Hypothalamus (tissue), 51 donors: Measurements from ENCODE around the gene SSTR5.

Experiments used
- DNase-seq, 51 donors: peaks; one replicate each; lab custom pipeline; 2025; lab: John Stamatoyannopoulos, UW

SSTR5 gene

DNA sequence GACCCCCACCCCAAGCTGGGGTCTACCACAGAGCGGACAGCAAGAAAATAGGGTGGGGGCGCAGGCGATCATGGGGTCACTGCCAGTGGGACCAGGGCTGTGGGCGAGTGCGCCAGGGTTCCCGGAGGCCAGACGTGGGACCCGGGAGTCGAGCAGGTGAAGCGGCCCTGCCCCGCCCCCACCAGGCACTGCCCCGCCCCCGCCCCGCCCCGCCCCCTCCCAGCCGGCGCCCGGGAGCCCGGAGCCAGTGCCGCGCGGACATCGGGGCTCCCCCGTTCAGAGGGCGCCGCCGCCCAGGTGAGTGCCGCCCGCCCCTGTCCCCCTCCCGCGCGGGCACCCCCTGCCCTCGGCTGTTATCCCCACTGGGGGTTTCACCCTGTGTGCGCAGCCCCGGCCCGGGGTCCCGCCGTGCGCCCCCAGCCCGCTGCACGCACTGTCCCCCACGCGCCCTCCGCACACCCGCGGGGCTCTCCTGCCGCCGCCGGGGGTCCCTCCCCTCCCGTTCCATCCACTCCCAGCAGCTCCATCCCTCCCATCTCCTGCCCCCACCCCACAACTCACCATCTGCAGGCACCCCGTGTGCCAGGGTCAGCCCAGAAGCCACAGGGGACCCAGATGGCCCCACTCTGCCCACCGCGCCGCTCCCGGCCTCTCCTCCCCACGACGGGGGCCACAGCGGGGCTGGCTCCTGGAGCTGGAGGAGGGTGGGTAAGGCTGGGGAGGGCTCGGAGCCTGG is at the start of gene SSTR5:
Gene SSTR5 (plus strand): TSS at position 222 of the 736 bp plus-strand sequence. CDS start 6,122 bp downstream, outside the sequence.
- DNase-seq = no peak

DNA sequence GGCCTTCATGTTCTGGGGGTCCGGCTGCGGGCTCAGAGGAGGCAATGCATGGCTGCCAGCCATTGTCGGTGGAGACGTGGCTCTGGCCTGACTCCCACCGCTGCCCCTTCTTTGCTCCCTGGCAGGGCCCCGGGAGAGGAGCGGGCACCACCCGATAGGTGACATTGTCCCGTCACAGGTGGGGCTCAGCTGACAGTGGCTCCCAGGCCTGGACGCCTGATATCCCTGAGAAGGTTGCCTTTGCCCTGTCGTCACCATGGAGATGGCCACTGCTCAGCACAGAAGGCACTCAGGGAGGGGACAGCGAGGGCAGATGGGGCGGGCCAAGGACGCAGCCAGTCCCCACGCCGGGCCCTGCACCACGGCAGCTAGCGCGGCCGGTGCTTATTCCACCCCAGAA is 48.4 kb upstream of the SSTR5 start:
- no peak for DNase-seq

DNA sequence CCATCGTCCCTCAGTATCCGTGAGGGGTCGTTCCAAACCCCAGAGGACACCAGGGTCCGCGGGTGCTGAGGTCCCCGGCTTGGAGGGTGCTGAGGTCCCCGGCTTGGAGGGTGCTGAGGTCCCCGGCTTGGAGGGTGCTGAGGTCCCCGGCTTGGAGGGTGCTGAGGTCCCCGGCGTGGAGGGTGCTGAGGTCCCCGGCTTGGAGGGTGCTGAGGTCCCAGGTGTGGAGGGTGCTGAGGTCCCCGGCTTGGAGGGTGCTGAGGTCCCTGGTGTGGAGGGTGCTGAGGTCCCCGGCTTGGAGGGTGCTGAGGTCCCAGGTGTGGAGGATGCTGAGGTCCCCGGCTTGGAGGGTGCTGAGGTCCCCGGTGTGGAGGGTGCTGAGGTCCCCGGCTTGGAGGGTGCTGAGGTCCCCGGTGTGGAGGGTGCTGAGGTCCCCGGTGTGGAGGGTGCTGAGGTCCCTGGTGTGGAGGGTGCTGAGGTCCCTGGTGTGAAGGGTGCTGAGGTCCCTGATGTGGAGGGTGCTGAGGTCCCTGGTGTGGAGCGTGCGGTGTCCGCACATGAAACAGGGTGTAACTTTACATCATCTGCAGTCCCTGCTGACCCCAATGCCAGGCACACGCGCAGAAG is 47.3 kb upstream of the SSTR5 start:
- DNase-seq = peak in 31 of 51 donors; percentile 3 to 75 (median 43)

DNA sequence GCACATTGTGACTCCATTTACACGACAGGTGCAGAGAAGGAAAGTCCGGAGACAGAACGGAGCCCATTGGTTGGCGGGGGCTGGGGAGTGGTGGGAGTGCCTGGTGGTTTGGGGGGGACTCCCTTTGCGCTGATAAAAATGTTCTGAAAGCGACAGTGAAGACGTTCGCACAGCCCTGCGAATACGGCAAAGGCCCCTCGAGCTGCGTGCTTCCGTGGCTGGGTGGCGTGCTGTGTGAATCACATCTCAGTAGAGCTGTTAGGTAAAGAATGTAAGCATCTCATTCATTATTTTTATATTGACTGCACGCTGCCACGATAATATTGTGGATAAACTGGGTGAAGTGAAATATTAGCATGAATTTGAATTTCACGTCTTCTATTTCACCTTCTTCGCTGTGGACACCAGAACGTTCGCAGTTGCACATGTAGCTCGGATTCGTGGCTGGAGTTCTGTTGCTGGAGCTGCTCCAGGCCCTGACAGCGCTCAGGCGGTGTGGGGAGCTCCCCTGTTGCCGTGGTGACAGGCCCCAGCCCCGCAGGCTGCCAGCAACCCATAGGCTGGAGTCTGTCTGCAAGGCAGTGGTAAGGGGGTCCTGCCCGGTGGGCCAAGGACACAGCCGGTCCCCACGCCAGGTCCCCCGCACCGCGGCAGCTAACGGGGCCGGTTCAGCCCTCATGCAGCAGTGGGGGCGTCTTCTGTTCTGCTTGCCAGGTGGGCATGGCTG is 46.3 kb upstream of the SSTR5 start:
- peak in 41 of 51 donors; percentile 6 to 79 (median 50) for DNase-seq

DNA sequence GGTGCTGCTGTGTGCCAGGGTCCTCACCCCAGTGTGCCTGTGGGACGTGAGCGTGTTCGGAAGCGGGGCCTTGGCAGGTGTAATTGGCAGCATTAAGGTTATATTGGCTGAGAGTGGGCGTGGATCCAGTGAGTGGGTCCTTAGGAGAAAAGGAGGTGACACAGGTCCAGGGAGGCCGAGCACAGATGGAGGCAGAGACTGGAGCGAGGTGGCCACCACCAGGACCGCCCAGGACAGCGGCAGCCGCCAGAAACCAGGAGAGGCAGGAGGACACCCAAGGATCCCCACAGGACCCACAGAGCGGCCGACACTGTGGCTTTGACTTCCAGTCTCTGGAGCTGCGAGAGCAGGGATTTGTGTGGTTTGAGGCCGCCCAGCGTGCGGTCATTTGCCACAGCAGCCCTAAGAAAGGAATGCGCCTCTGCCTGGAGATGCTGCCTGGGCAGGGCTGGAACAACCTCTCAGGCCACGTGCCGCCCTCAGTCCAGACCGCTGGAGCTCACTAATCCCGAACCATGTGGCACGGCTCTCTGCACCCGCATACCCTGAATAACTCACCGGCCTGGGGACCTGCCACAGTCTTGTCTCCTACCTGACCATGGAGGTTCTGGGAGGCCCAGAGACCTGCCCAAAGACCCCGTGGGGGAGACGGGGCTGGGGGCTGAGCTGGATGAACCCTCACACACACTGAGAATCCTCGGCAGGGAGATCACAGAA is 45.6 kb upstream of the SSTR5 start:
- peak in 22 of 51 donors; percentile 24 to 90 (median 46) for DNase-seq

DNA sequence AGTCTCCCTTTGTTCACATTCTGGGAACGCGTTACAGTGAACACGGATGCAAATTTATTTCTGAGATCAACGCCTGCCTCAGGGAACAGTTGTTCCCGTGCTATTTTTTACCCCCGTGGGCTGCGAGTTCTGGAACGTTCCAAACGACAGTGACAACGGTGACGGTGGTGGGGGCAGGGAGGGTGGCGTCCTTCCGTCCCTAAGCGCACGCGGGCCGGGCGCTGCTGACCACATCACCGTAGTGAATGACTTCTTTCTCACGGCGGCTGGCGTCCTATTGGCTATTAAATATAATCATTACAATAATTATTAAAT is 45.1 kb upstream of the SSTR5 start:
- peak in 14 of 51 donors; percentile 17 to 90 (median 53) for DNase-seq

DNA sequence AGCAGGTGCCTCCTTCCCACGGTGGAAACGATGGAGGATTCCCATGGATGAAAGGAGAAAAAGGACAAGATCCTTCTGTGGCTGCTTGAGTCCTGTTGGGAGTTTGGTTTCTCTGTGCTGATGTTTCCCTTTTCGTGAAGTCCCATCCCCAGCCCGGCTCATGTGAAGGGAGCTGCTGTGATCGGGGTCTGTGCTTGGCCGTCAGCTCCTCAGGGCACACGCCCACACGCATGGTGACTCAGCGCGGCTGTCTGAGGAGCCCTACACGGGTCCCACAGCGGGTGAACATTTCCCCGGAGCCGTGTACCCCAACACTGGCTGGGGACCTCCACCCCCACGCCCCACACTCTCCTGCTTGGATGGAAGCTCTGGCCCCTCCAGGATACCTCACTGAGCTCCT is 44.5 kb upstream of the SSTR5 start:
- peak in 3 of 51 donors; percentile 13 to 34 (median 26) for DNase-seq

DNA sequence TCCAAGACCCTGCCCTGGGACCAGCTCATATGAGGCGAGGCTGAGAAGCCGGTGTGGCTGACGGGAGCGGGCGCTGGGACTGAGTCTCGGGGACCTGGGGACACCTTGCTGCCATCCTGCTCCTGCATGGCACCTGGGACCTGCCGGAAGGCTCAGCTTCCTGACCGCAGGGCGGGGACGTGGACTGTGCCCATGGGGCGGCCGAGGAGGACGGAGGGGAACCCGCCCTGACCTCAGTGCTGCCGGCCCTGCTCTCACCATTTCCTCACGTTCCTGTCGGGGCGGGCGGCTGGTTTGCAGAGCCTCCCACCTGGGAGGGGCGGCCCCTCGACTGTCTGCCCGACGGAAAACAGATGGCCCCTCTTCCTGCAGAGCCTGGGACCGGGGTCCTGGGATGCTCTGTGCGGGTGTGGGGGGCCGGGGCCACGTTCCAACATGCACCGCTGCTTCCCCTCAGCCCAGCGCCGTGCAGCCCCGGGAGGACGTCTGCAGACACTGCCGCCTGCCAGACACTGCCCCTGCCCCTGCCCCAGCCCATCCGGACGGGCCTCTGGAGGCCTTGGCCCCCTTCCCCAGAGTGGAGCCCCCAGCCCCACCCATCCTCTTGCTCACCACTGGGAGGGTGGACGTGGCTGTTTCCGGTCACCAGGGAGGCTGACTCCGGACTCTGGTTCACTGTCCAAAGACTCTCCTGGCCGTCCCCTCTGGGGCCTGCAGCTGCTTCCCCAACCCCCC is 43.9 kb upstream of the SSTR5 start:
- DNase-seq = no peak

DNA sequence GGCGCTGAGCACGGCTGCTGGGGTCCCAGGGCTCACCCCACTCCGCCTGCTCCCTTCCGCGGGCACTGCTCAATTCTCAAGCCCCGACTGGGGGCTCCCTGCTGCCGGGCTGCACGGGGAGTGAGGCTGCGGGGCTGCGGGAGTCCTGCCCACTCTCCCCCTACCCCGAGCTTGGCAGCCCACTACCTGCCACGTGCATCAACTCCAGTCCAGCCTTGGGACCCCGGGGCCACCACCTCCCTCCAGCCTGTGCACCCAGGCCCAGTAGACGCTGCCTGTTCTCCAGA is 43.3 kb upstream of the SSTR5 start:
- no peak for DNase-seq

DNA sequence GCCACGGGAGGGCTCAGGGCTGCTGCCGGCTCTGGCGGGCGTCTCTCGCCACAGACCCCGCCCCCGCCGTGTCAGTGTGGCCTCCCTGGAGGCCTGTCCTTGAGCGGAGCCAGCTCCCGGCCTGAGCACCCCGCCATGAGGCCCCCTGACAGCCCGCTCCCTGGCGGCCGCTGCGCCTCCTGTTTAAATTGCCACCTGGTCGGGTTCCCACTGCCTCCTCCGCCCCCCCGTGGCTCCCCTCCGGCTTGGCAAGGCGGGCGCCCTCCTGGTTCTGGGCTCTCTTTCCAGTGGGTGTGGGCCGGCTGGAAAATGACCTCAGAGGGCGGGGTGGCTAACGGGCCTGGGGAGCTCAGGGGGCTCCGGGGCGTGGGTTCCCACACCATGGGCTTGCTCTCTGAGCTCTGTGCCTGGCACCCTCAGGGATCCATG is 42.1 kb upstream of the SSTR5 start:
- DNase-seq = peak in 7 of 51 donors; percentile 15 to 48 (median 25)

DNA sequence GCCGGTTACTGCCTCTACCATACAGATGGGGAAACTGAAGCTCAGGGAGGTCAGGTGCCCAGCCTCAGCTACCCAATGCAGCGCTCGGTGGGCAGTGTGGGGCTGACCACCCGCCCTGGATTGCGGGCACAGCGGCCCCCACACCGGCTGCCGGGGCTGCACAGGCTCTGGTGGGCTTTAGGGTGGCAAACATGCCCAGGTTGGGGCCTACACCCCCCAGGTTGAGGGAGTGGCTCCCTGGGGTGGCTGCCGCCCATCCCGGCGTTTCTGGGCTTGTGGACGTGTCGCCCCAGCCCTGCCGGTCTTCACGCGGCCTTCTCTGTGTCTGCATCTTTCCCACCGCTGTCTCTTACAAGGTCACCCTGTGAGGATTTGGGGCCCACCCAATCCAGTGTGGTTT is 40.9 kb upstream of the SSTR5 start:
- DNase-seq = no peak

DNA sequence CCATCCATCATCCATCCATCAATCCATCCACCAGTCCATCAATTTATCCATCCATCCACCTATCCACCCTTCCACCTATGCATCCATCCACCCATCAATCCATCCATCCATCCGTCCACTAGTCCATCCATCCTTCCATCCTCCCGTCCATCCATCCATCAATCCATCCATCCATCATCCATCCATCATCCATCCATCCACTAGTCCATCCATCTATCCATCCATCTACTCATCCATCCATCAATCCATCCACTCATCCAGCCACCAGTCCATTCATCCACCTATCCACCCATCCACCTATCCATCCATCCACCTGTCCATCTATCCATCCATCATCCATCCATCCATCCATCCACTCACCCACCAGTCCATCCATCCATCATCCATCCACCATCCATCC is 39.9 kb upstream of the SSTR5 start:
- DNase-seq = no peak

DNA sequence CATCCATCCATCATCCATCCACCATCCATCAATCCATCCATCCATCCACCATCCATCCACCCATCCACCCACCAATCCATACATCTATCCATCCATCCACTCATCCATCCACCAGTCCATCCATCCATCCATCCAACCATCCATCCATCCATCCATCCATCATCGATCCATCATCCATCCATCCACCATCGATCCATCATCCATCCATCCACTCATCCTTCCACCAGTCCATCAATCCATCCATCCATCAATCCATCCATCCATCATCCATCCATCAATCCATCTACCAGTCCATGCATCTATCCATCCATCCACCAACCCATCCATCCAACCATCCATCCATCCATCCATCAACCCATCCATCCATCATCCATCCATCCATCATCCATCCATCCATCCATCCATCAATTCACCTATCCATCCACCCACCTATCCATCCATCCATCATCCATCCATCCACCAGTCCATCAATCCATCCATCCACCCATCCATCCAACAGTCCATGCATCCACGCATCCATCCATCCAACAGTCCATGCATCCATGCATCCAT is 39.3 kb upstream of the SSTR5 start:
- DNase-seq = no peak

DNA sequence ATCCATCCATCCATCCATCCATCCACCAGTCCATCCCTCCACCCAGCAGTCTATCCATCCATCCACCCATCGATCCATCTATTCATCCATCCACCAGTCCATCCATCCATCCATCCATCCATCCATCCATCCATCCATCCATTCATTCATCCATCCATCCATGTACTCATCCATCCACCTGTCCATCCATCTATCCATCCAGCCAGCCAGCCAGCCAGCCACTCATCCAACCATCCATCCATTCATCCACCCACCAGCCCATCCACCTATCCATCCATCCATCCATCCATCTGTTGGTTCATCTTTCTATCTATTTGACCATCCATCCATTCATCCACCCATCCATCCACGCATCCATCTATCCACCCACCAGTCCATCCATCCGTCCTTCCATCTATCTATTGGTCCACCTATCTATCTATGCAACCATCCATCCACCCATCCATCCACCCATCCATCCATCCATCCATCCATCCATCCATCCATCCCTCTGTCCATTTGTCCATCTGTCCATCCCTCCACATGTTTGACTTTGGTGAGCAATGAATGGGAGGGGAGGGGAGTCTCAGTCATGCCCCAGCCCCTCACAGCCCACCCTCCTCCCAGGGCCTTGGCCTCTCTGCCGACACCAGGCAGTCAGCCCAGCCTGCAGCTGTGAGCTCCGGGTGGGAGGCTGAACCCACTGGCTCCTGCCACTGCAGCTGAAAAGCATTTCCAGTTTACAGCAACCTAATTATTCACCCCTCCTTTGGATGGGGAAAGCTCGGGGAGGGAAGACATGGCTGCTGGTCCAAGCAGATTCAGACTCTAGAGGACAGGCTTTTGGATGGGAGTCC is 38.1 kb upstream of the SSTR5 start:
- peak in 28 of 51 donors; percentile 19 to 90 (median 62) for DNase-seq

DNA sequence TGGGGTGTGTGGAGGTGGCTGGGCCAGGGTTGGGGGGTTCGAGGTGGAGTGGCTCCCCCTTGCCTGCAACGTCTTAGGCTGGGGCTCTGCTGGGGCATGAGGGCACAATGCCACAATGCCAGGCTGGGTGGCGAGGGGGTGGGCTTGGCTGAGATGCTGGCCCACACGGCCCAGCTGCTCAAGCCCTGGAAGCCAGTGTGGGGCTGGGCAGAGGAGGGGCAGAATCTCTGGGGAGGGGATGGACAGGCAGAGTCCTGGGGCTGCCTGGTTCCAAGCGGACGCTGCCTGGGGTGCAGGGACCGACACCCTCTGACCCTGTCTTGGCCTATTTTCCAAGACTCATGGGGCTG is 37.5 kb upstream of the SSTR5 start:
- peak in 28 of 51 donors; percentile 22 to 90 (median 63) for DNase-seq

DNA sequence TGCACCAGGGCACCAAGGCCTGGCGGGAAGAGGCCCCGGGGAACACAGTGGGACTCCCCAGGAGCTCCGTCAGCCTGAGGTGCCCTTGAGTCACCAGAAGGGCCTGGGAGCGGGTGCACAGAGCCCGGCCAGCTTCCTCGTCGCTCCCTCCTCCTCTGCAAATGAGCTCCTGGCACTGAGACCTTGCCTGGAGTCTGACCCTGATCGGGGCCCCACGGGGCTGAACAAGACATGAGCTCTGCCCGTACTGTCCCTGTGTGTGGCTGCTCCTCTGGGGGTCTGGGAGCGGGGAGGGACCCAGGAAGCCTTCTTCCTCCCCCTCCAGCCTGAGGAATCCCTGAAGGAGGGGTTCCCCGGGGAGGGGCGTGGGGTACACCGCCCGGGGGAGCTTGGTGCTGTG is 36.4 kb upstream of the SSTR5 start:
- DNase-seq = peak in 1 of 51 donors; percentile 30

DNA sequence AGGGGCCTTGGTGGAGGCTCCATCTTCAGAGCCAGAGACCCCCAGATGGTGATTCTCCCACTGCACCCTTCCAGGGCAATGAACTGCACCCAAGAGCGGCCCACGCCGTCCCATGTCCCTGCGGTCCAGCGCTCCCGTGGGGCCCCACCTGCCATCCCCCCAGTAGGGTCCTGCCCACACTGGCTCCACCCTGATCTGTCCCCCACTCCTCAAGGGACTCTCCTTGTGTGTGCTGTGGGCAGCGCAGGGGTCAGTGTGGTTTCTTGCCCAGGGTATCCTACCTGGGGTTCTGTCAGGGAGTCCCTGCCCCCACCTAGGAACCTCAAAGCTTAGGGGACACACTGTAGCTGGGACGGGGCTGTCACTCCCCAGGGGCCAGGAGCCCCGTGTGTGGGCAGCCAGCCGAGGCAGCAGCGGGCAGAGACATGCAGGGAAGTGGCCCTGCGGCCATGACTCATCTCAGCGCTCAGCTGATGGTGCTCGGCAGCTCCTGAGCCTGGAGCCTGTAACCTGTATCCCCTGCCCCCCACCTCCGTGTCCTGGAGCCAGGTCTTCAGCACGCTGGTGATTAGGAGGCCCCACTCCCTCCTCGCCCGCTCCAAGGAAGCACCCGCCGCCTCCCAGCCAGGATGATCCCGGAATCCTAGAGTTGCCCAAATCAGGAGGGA is 35.7 kb upstream of the SSTR5 start:
- peak in 2 of 51 donors; percentile 22 to 24 for DNase-seq

DNA sequence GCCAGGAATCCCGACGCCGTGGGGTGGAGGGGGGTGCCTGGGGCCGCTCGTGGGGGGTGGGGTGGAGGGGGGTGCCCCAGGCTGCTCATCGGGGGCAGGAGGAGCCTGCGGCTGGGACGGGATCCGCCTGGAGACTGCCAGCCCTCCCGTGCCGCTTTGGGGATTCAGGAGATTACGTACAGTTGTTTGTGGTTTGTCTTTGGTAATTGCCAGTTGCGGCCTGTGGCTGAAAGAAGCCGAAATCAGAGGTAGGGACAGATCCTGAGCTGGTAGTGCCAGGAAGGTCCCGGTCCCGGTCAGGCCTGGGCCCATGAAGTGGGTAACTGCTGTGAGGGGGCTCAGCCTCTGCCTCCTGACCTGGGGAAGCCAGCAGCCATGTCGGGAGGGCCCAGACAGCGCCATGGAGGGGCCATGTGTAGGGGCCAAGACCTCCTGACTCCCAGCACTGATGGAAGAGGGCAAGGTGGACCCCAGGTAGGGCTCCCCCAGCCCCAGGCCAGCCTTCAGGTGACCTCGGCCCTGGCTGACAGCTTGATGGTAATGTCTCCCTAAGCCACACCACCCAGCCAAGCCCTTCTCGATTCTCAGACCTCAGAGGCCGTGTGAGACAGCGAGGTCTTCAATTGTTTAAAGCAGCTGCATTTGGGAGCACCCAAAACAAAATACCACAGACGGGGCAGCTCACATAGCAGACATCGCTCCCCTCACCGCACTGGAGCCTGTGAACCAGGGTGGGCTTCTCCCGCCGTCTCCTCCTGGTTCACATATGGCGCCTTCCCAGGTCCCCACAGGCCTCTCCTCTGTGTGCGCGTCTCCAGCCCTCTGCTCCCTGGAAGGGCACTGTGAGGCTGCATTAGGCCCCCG is 34.9 kb upstream of the SSTR5 start:
- DNase-seq = no peak
